Ovary (tissue), 9 donors: Measurements from ENCODE around the gene MAPK10. TPM values are rescaled to one million over a fixed set of nuclear protein-coding genes. Genes with fewer than 3 reads are reported as not detected.

ENCODE experiments used
- DNase-seq, 5 donors: peaks; one replicate each; pipeline ENCODE4 v3.0.0-alpha.2; 2019 to 2020
- H3K27ac ChIP-seq, 2 donors: fragments of 200-600 bp; one replicate each; pipeline versions ENCODE4 v1.5.1 to v1.8.0; 2019 to 2022
- H3K27me3 ChIP-seq: fragments of 200-600 bp; one replicate; pipeline ENCODE4 v1.8.0; 2022
- H3K36me3 ChIP-seq: fragments of 200-600 bp; sonication (generic); one replicate; pipeline ENCODE4 v1.5.1; 2019
- H3K4me1 ChIP-seq: one replicate; pipeline ENCODE4 v1.8.1; 2013; ENCODE audit warnings: mild to moderate bottlenecking, moderate library complexity; ENCODE audit not compliant: insufficient read depth
- H3K4me3 ChIP-seq: fragments of 200-600 bp; sonication (generic); one replicate; pipeline ENCODE4 v1.5.1; 2017
- H3K9me3 ChIP-seq, 2 donors: fragments of 200-600 bp in 1 of 2; sonication (generic) in 1 of 2; one replicate each; pipeline versions ENCODE4 v1.5.1 to v1.8.1; 2013 to 2019; ENCODE audit warnings: mild to moderate bottlenecking in 1 of 2, moderate library complexity in 1 of 2
- CTCF ChIP-seq, 3 donors: fragments of 450-650 bp in 2 of 3; fragments of 200-600 bp in 1 of 3; IDR thresholded peaks; one replicate each; pipeline versions ENCODE4 v1.5.1 to v1.8.0; 2016 to 2022; ENCODE audit warnings: antibody characterized with exemption in 3 of 3, mild to moderate bottlenecking in 1 of 3
- EP300 ChIP-seq: sonication (generic); formaldehyde crosslinking; IDR thresholded peaks from one replicate; pipeline ENCODE4 v1.6.1; 2017; ENCODE audit warnings: antibody characterized with exemption
- POLR2A ChIP-seq: fragments of 450-650 bp; IDR thresholded peaks from one replicate; pipeline ENCODE4 v1.6.1; 2017; ENCODE audit warnings: antibody characterized with exemption, mild to moderate bottlenecking, moderate library complexity
- WGBS, 3 donors: extraction: QIAGEN DNeasy Blood & Tissue Kit in 1 of 3; methylation state at CpG; one replicate each; pipeline versions ENCODE4 v1.1.5 to v1.1.7; 2013 to 2017; 5-methylcytosine and 5-hydroxymethylcytosine counted together
- intact Hi-C, 4 donors: fragments of 100-400 bp; cut with DNase I; formaldehyde crosslinking; loops; one replicate each; pipeline versions ENCODE4 v1.11.0 to v1.15.1; 2022 to 2023
- polyA plus RNA-seq, 2 donors: library from polyadenylated mRNA; stranded (reverse); fragments of 200-250 nt in 1 of 2; fragments of 350-450 nt in 1 of 2; fragmentation: Illumina TruSeq in 1 of 2; extraction: RNeasy Lipid Tissue Mini Kit (QIAGEN cat#74804) in 1 of 2; gene quantifications; one replicate each; pipeline ENCODE4 v1.2.3, GENCODE V29; 2013 to 2014
- total RNA-seq, 7 donors: library from RNA; depleted of rRNA in 2 of 7; stranded (reverse); fragments of >200 nt in 2 of 7; fragmentation: NEBNext Ultra II Directional in 3 of 7; extraction: Animal tissue kit (Norgen Biotek cat#: 25700) in 3 of 7; gene quantifications; one replicate each; pipeline versions ENCODE4 v1.1.0 to v1.2.4, GENCODE V29; 2016 to 2023
- donor health status: DM: no; HTN: no; CAD: no; lungs with moderate emphysema.
- donor health status: DM: no; HTN: no; CAD: no.
- donor health status: Bipolar disorder and iron deficiency.
- donor health status: DM: yes; HTN: yes; CAD: no.
- donor health status: DM: no; HTN: no; CAD: no.
- donor health status: DM: yes; HTN: yes; CAD: no.

MAPK10 gene
- total and polyA plus RNA-seq, 9 donors: 19.3 to 41.6 (median 32.4) TPM

DNA sequence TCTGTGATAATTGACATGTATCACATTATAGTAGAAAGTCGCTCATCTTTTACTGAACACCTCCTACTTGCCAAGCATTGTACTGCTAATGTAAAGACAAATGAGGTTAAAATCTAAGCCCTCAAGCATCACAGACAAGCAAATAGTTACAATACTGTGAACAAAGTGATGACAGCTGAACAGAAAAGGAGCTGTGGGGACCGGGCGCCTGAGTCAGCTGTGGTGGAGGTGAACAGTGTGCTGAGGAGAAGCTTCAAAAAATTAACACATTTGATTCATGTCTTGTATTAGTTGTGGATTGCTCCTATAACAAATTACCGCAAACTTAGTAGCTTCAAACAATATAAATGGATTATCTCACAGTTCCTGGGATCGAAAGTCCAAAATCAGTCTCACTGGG, 124.3 kb downstream of the MAPK10 start:
- TF ChIP-seq POLR2A (no peak), EP300 (no peak), CTCF (IDR thresholded peaks at IDR 0.05) (no peak)
- WGBS, 3 donors: 90 to 97% (median 93%) methylated on average over 5 of the region's 5 CpGs
- intact Hi-C loops: no loop called here

GRCh38 chr4:86233681-86234080, 126.2 kb downstream of the MAPK10 start:
- no peaks in the 10 kb centered on the region for H3K9me3 ChIP-seq
- WGBS, 3 donors: 0 to 17% (median 7%) methylated on average over 1 of the region's 1 CpG
- no peaks in the 10 kb centered on the region for H3K36me3 ChIP-seq
- TF ChIP-seq POLR2A (no peak), EP300 (no peak), CTCF (IDR thresholded peaks at IDR 0.05) (no peak)
- intact Hi-C loops: no loop called here
- no peak overlapping the region for H3K4me3 ChIP-seq
- no peaks in the 10 kb centered on the region for H3K4me1 ChIP-seq
- DNase-seq: no peak
- no peaks in the 10 kb centered on the region for H3K27me3 ChIP-seq
- no peak overlapping the region for H3K27ac ChIP-seq

More for the DNA sequence above, 124.3 kb downstream of the MAPK10 start:
- Histone ChIP-seq H3K9me3 (no peaks in the 10 kb centered on the region), H3K4me1 (no peaks in the 10 kb centered on the region), H3K27ac (no peak overlapping the region), H3K36me3 (no peaks in the 10 kb centered on the region), H3K4me3 (no peak overlapping the region), H3K27me3 (no peaks in the 10 kb centered on the region)
- no peak for DNase-seq

- Histone ChIP-seq H3K27ac (no peak overlapping the region), H3K9me3 (no peaks in the 10 kb centered on the region), H3K4me1 (no peaks in the 10 kb centered on the region), H3K36me3 (no peaks in the 10 kb centered on the region), H3K4me3 (no peak overlapping the region), H3K27me3 (no peaks in the 10 kb centered on the region)
- DNase-seq: no peak
- TF ChIP-seq CTCF (IDR thresholded peaks at IDR 0.05): no peak
- TF ChIP-seq EP300: no peak
- TF ChIP-seq POLR2A: no peak
- 75 to 86% (median 82%) methylated on average over 3 of the region's 3 CpGs for WGBS, 3 donors
- intact Hi-C loops: no loop called here
These were observed 126.8 kb downstream of the MAPK10 start for GRCh38 chr4:86233090-86233489.

DNA sequence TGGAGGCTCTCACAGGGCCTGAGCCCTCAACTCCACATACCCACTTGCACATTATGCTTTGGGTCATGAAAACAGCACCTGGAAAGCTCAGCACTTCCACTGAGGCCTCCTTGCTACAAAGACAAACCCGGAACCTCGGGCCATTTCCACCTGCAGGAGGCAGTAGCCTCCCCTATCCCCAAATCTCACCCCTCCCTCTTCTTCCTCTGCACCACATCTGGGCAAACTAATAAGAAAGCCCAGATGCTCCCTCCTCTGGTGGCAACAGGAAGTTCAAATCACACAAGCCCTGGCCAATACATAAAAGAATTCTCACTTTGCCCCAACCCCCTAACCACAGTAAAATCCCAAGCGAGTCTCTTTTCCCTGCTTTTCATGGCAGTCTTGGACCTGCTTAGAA, 136.4 kb downstream of the MAPK10 start:
- 63 to 74% (median 73%) methylated on average over 3 of the region's 3 CpGs for WGBS, 3 donors
- intact Hi-C loops: no loop called here
- no peaks in the 10 kb centered on the region for H3K27me3 ChIP-seq
- no peaks in the 10 kb centered on the region for H3K4me1 ChIP-seq
- H3K27ac ChIP-seq: no peak overlapping the region
- no peaks in the 10 kb centered on the region for H3K36me3 ChIP-seq
- H3K9me3 ChIP-seq: no peaks in the 10 kb centered on the region
- no peak overlapping the region for H3K4me3 ChIP-seq
- no peak for DNase-seq
- no peak for TF ChIP-seq POLR2A
- no peak for TF ChIP-seq CTCF (IDR thresholded peaks at IDR 0.05)
- no peak for TF ChIP-seq EP300

- DNase-seq: no peak
- H3K4me1 ChIP-seq: no peaks in the 10 kb centered on the region
- H3K36me3 ChIP-seq: no peaks in the 10 kb centered on the region
- 66 to 72% (median 68%) methylated on average over 4 of the region's 4 CpGs for WGBS, 3 donors
- no peak for TF ChIP-seq EP300
- no peak for TF ChIP-seq POLR2A
- no peak for TF ChIP-seq CTCF (IDR thresholded peaks at IDR 0.05)
- H3K9me3 ChIP-seq: no peaks in the 10 kb centered on the region
- H3K27me3 ChIP-seq: no peaks in the 10 kb centered on the region
- no peak overlapping the region for H3K4me3 ChIP-seq
- intact Hi-C loops: no loop called here
- H3K27ac ChIP-seq: no peak overlapping the region
These were observed 138.9 kb downstream of the MAPK10 start for GRCh38 chr4:86221002-86221401.
